Stimulated activated naive CD8-positive, alpha-beta T cell treated with anti-CD3 and anti-CD28 coated beads, Interleukin-15, Interleukin-2, amounts not matched to agents 100 U/mL and 50 U/mL, for 24 hours (primary cell): ENCODE data around the gene PRRC2B.

Experiments used
- ATAC-seq: fragments of 150-1000 bp; cut with Tn5 transposase; one replicate; pipeline ENCODE4 v1.10.0; 2021
- DNase-seq: peaks from one replicate; pipeline ENCODE4 v3.0.0; 2021

The PRRC2B gene

DNA sequence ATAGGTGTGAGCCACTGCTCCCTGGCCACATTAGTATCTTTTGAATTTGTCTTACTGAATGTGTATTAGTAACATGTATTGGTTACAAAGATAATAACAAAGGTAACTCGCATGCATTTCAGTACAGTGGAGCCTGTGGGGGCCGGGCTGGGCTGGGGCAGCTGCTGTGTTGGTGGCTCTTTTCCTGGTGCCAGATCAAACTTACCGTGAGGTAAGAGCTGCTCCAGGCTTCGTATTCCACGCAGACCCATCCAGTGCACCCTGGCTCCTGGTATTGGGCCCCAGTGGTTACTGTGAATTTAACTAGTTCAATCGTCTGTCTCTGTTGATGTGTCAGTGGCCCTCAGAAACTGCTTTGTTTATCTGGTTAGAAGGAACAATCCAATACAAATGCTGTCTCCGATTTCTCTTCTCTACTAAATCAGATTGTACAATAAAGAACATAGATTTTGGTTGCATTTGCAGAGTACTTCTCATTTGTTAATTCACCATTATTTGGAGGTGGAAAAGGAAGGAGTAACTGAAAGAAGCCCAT lies 15.6 kb downstream of the PRRC2B start:
- no peak for DNase-seq
- no peak for ATAC-seq

- DNase-seq, result peak; percentile 40
- ATAC-seq, result peak; percentile 34
Observed at GRCh38 chr9:131410044-131410491, 16.2 kb downstream of the PRRC2B start.

DNA sequence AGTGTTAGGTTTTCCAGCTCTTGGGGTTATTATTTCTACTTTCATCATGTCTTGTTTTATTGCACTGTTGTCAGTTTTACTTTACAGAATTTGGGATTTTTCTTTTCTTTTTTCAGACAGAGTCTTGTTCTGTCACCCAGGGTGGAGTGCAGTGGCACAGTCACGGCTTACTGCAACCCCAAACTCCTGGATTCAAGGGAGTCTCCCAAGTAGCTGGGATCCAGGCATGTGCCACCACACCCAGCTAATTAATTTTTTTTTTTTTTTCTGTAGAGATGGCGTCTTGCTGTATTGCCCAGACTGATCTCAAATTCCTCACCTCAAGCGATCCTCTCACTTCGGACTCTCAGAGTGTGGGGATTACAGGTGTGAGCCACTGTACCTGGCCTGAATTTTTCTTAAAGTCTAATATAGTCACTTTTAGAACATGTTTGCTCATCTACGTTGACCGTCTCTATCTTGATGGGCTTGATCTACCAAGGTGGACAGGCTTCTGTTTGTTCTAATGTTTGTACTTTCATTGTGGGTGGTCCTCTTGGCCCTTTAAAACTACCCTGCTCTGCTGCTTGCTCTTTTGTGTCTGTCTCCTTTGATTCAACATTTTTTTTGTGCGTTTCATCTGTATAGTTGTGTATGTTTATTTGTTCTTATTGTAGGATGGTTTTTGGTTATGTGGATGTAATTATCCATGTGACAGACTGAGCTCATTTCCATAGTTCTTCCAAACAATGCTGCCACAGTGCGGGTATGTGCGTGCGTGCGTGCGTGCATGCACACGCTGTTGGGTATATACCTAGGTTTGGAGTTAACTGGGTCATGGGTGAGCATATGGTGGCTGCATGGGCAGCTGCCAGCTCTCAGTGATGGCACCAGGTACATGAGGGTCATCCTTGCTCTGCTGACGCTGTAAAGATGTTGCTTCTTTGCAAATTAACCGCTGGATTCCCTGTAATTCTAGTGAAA lies 18.1 kb downstream of the PRRC2B start:
- ATAC-seq (no peak), DNase-seq (no peak)

GRCh38 chr9:131416509-131416908 lies 22.6 kb downstream of the PRRC2B start:
- ATAC-seq, result no peak
- DNase-seq, result no peak

DNA sequence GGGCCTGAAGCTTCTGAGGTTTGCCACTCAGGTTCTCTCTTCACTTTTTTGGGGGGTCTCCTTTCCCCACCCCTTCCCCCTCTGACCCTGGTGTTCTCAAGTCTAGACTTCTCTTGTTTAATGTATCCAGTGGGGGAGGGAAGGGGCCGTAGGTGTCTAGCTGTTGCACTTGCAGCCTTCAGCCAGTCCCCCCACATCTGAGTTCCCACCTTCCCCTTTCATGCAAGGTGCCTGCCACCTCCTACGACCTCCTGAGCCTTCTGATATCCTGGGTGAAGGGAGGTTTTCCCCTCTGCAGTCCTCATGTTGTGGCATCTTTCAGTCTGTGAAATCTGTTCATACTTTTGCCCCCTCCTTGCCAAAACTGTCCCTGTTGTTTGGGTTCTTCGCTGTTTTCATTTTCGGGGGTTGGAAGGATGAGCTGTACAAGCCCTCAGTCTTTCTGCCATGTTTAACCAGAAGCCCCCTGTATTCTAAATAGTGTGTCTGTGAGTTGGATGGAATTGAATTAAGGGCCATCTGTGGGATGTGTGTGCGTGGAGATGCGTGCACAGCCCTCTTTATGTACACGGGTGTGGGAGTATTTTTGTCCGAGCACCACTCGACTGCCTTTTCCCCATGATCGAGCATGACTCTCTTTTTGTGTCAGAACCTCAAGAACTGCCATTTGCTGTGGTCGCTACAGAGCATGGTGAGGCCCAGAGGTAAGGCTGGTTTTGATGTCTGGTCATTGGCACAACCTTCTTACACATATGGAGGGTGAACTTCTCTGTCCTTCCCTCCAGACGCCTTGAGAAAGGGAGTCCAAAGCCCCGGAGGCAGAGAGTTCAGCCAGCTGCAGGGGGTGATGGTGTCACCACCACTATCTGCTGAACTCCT lies 23.6 kb downstream of the PRRC2B start:
- no peak for DNase-seq
- peak; percentile 44 for ATAC-seq

- ATAC-seq (no peak), DNase-seq (no peak)
Observed at GRCh38 chr9:131418143-131419025, 24.5 kb downstream of the PRRC2B start.

- no peak for DNase-seq
- peak; percentile 65 for ATAC-seq
Observed at GRCh38 chr9:131419026-131419614, 25.2 kb downstream of the PRRC2B start.

- DNase-seq (no peak), ATAC-seq (no peak)
Observed at GRCh38 chr9:131419716-131420115, 25.8 kb downstream of the PRRC2B start.

DNA sequence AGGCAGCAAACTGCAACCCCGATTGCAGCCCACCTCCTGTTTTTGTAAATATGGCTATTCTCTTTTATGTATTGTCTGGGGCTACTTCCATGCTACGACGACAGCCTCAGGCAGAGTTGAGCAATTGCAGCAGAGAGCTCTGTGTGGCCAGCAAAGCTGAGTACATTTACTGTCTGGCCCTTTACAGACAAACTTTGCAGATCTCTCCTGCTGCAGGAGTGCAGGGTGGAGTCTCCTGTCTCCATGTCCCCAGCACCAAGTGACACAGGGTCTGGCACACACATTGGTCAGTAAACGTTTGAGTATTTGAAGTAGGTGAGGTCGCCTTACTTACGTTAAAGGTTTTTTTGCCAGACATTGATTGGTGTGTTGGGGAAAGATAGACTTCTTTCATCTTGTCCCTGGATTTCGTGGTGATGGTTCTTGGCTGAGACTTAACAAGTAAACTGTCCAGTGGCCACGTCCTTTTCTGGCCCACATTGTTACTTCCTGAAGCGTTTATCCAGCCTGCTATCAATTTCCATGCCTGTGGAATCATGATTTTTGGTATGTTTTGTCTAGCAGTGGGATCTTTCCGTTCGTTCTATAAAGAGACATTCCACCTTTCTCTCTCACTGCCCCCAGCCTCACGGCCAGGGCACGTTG lies 27.2 kb downstream of the PRRC2B start:
- ATAC-seq (no peak), DNase-seq (no peak)

GRCh38 chr9:131421691-131422090 lies 27.8 kb downstream of the PRRC2B start:
- no peak for DNase-seq
- ATAC-seq, result no peak

DNA sequence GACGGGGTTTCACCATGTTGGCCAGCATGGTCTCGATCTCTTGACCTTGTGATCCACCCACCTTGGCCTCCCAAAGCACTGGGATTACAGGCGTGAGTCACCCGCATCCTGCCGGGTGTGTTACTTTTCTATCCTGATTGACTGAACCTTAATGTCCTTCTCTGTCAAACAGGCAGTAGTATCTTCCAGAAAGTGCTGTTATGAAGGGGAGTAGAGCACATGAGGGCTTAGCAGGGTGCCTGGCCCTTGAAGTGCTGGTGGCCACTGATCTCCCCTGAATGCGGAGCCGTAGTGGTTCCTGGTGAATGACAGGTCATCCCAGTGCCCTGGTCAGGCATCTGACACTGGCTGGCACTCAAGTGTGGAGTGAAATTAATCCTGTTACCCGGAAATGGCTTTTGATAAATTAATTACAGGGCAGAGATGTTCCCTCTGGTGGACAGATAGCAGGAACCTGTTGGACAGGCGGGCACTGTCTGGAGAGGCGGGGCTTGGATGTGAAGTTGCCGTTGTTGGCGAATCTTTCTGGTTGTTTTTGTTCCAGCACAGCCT lies 28.4 kb downstream of the PRRC2B start:
- ATAC-seq (no peak), DNase-seq (no peak)

- ATAC-seq, result no peak
- no peak for DNase-seq
Observed at GRCh38 chr9:131423171-131423581, 29.3 kb downstream of the PRRC2B start.

GRCh38 chr9:131426545-131426944 lies 32.7 kb downstream of the PRRC2B start:
- ATAC-seq, result no peak
- DNase-seq, result no peak

DNA sequence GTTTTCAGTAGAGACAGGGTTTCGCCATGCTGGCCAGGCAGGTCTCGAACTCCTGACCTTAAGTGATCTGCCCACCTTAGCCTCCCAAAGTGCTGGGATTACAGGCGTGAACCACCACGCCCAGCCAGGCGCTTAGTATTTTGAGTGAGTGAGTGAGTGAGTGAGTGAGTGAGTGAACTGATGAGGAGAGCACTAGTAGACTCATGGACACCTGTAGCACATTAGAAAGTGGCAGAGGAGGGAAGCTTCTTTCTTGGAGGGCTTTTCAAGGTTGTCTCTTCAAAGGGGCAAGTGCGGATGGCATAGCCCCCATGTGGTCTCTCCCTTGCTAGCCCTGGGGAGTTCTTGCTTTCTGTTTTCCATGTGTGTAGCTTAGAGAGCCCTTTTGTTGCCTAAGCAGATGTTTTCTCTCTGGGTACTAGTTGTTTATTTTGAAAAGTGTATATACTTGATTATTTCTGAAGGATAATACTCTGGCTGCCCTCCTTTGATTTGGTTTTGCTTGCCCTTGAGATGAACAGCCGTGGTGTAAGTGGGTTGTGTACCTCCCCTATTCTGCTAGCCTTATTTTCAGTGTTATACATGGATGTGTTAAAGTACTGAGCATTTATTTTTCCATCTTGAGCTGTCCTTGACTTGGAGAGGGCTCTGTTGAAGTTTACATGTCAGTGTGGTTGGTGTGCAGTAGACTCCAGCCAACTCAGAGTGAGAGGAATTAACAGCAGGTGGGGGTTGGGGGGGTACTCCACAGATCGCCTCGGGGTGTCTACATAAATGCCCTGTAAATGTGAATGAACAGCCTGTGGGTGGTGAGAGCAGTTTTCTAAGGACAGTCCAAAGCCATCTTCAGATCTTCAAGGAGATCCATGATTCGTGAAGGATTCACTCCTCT lies 35.5 kb downstream of the PRRC2B start:
- DNase-seq, result no peak
- peak; percentile 23 for ATAC-seq

DNA sequence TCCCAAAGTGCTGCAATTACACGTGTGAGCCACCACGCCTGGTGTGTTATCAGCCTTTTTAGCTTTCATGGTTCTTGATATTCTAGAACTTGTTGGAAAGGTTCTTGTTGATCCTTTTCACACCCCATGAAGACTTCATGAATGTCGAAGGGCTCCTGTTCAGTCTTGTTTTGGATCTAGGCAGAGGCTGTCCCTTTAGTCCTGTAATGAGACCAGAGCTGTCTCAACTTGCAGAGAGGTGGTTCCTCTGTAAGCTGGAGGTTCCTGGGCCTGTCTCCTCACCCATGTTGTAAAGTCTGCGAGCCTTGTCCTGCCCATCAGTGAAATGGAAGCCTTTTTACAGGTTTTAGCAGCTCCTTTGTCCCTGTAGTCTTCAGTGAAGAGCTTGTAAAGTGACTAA lies 38.2 kb downstream of the PRRC2B start:
- ATAC-seq (no peak), DNase-seq (no peak)

GRCh38 chr9:131432597-131433301 lies 38.9 kb downstream of the PRRC2B start:
- DNase-seq (no peak), ATAC-seq (no peak)

DNA sequence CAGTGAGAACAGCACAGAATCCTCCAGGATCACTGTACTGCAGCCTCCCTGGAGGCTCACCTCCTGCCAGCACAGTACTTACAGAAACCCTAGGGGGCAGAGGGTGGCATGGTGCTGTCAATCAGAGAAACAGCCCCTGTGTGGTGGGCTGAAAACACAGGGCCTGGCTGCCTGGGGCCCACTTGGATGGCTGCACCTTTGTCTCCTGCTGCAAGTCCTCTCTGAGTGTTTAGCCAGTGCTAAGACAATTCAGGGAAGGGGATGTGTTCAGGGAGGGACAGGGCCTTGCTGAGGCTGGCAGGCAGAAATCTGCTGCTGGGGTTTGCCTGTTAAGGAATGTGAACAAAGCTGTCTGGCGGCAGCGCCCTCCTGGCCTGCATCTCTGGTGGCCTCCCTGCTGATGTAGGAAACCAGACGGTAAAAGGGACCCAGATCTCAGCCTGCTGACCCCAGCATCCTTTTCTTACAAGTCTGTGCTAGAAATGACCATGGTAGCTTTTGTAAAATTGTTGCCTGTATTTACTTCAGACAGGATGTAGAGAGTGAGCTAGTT lies 39.5 kb downstream of the PRRC2B start:
- DNase-seq (no peak), ATAC-seq (no peak)

GRCh38 chr9:131434673-131435072 lies 40.8 kb downstream of the PRRC2B start:
- DNase-seq (no peak), ATAC-seq (no peak)
